Activated T-helper 2 cell treated with anti-CD3 and anti-CD28 coated beads, Interferon-gamma antibody, Interleukin-2, Interleukin-4, amounts not matched to agents 10 μg/mL and 5 μg/mL and 100 μg/mL, durations not matched to agents 14 hours and 24 hours and 36 hours (primary cell): Measurements from ENCODE around the gene HAPLN2. TPM values are rescaled to one million over a fixed set of nuclear protein-coding genes. Genes with fewer than 3 reads are reported as not detected.
"Not testable (repeated sequence)": the region's sequence is repeated elsewhere in the genome, so short reads cannot be mapped to it uniquely, and the experiment has no call there.

Source experiments
- DNase-seq: peaks from one replicate; pipeline ENCODE4 v3.0.0; 2021; ENCODE audit warnings: low spot score
- H3K27ac Mint-ChIP-seq: one replicate; pipeline ENCODE4 v1.8.0; 2021; ENCODE audit warnings: mixed read lengths
- H3K27me3 Mint-ChIP-seq: one replicate; pipeline ENCODE4 v1.8.0; 2021; ENCODE audit warnings: low read depth, mixed read lengths
- H3K36me3 Mint-ChIP-seq: one replicate; pipeline ENCODE4 v1.8.0; 2021; ENCODE audit warnings: low read depth, mixed read lengths
- H3K4me1 Mint-ChIP-seq: one replicate; pipeline ENCODE4 v1.8.0; 2021; ENCODE audit warnings: low read depth, mixed read lengths
- H3K4me3 Mint-ChIP-seq: one replicate; pipeline ENCODE4 v1.8.0; 2021; ENCODE audit warnings: low read depth, mild to moderate bottlenecking, moderate library complexity, mixed read lengths
- H3K9me3 Mint-ChIP-seq: one replicate; pipeline ENCODE4 v1.8.0; 2021; ENCODE audit warnings: mixed read lengths
- intact Hi-C: fragments of 100-400 bp; cut with micrococcal nuclease; formaldehyde crosslinking; loops from one replicate; pipeline ENCODE4 v1.15.1; 2023
- total RNA-seq: library from RNA; stranded (reverse); gene quantifications from 2 replicates; pipeline ENCODE4 v1.2.3, GENCODE V29; 2022

HAPLN2 gene
- total RNA-seq, 1 donor from 2014 or later = not detected

GRCh38 chr1:156631152-156631551 lies 11.9 kb downstream of the HAPLN2 start:
- H3K4me1 Mint-ChIP-seq, H3K9me3 Mint-ChIP-seq, H3K36me3 Mint-ChIP-seq, H3K27ac Mint-ChIP-seq, intact Hi-C loops, DNase-seq, H3K4me3 Mint-ChIP-seq: not testable (repeated sequence)
- peaks cover 60% of the 10 kb centered on the region for H3K27me3 Mint-ChIP-seq

GRCh38 chr1:156632355-156632754 lies 13.1 kb downstream of the HAPLN2 start:
- DNase-seq = no peak
- H3K27ac Mint-ChIP-seq = no peak overlapping the region
- H3K4me3 Mint-ChIP-seq = no peak overlapping the region
- H3K9me3 Mint-ChIP-seq = no peaks in the 10 kb centered on the region
- no peaks in the 10 kb centered on the region for H3K36me3 Mint-ChIP-seq
- peaks cover 61% of the 10 kb centered on the region for H3K27me3 Mint-ChIP-seq
- no peaks in the 10 kb centered on the region for H3K4me1 Mint-ChIP-seq
- intact Hi-C loops = no loop called here

- H3K4me3 Mint-ChIP-seq = no peak overlapping the region
- H3K36me3 Mint-ChIP-seq = no peaks in the 10 kb centered on the region
- peaks cover 11% of the 10 kb centered on the region for H3K4me1 Mint-ChIP-seq
- no peak for DNase-seq
- H3K9me3 Mint-ChIP-seq = no peaks in the 10 kb centered on the region
- intact Hi-C loops = no loop called here
- H3K27ac Mint-ChIP-seq = no peak overlapping the region
- H3K27me3 Mint-ChIP-seq = peaks cover 67% of the 10 kb centered on the region
Measured at GRCh38 chr1:156638189-156638985, 19.2 kb downstream of the HAPLN2 start.

- Mint-ChIP-seq H3K4me1 (peaks cover 19% of the 10 kb centered on the region), H3K9me3 (no peaks in the 10 kb centered on the region), H3K27me3 (peaks cover 61% of the 10 kb centered on the region), H3K36me3 (no peaks in the 10 kb centered on the region), H3K4me3 (no peak overlapping the region), H3K27ac (no peak overlapping the region)
- intact Hi-C loops = no loop called here
- no peak for DNase-seq
Measured at GRCh38 chr1:156639601-156640101, 20.4 kb downstream of the HAPLN2 start.

- no peaks in the 10 kb centered on the region for H3K9me3 Mint-ChIP-seq
- H3K4me3 Mint-ChIP-seq = no peak overlapping the region
- intact Hi-C loops = no loop called here
- H3K36me3 Mint-ChIP-seq = no peaks in the 10 kb centered on the region
- DNase-seq = no peak
- no peak overlapping the region for H3K27ac Mint-ChIP-seq
- peaks cover 66% of the 10 kb centered on the region for H3K27me3 Mint-ChIP-seq
- H3K4me1 Mint-ChIP-seq = peaks cover 19% of the 10 kb centered on the region
Measured at GRCh38 chr1:156640842-156641706, 21.9 kb downstream of the HAPLN2 start.

- H3K36me3 Mint-ChIP-seq = no peaks in the 10 kb centered on the region
- H3K27ac Mint-ChIP-seq = no peak within 1 kb of the TSS
- peaks cover 19% of the 10 kb centered on the region for H3K4me1 Mint-ChIP-seq
- intact Hi-C loops = no loop called here
- H3K9me3 Mint-ChIP-seq = no peaks in the 10 kb centered on the region
- H3K27me3 Mint-ChIP-seq = peaks cover 66% of the 10 kb centered on the region
- peak within 1 kb of the TSS; percentile 35 for H3K4me3 Mint-ChIP-seq
- DNase-seq = no peak
Measured at GRCh38 chr1:156641761-156642264, 22.6 kb downstream of the HAPLN2 start, which contains the start of gene BCAN. Gene BCAN, plus strand, starts transcription at chr1:156642117. Its CDS starts 3,938 bp downstream, at chr1:156646055.

GRCh38 chr1:156642265-156643048 lies 23.2 kb downstream of the HAPLN2 start:
- DNase-seq = no peak
- peak overlapping the region; percentile 35 for H3K4me3 Mint-ChIP-seq

GRCh38 chr1:156643049-156643777 lies 24.0 kb downstream of the HAPLN2 start:
- H3K9me3 Mint-ChIP-seq = no peaks in the 10 kb centered on the region
- intact Hi-C loops = no loop called here
- DNase-seq = no peak
- no peaks in the 10 kb centered on the region for H3K36me3 Mint-ChIP-seq
- H3K27ac Mint-ChIP-seq = no peak overlapping the region
- peaks cover 19% of the 10 kb centered on the region for H3K4me1 Mint-ChIP-seq
- peaks cover 69% of the 10 kb centered on the region for H3K27me3 Mint-ChIP-seq
- no peak overlapping the region for H3K4me3 Mint-ChIP-seq

More at GRCh38 chr1:156642265-156643048, 23.2 kb downstream of the HAPLN2 start:
- Mint-ChIP-seq H3K4me1 (peaks cover 19% of the 10 kb centered on the region), H3K27me3 (peaks cover 68% of the 10 kb centered on the region), H3K27ac (no peak overlapping the region), H3K9me3 (no peaks in the 10 kb centered on the region), H3K36me3 (no peaks in the 10 kb centered on the region)
- intact Hi-C loops = no loop called here

GRCh38 chr1:156643778-156644092 lies 24.5 kb downstream of the HAPLN2 start:
- intact Hi-C loops = no loop called here
- no peak overlapping the region for H3K4me3 Mint-ChIP-seq
- H3K27me3 Mint-ChIP-seq = peaks cover 67% of the 10 kb centered on the region
- peaks cover 19% of the 10 kb centered on the region for H3K4me1 Mint-ChIP-seq
- H3K9me3 Mint-ChIP-seq = no peaks in the 10 kb centered on the region
- no peak overlapping the region for H3K27ac Mint-ChIP-seq
- H3K36me3 Mint-ChIP-seq = no peaks in the 10 kb centered on the region
- DNase-seq = peak; percentile 46

GRCh38 chr1:156644146-156644545 lies 24.9 kb downstream of the HAPLN2 start:
- no peak overlapping the region for H3K27ac Mint-ChIP-seq
- intact Hi-C loops = no loop called here

GRCh38 chr1:156644640-156645039 lies 25.4 kb downstream of the HAPLN2 start:
- Mint-ChIP-seq H3K4me1 (peaks cover 19% of the 10 kb centered on the region), H3K27ac (no peak overlapping the region), H3K9me3 (no peaks in the 10 kb centered on the region), H3K27me3 (peaks cover 62% of the 10 kb centered on the region), H3K4me3 (no peak overlapping the region), H3K36me3 (no peaks in the 10 kb centered on the region)
- intact Hi-C loops = no loop called here
- DNase-seq = no peak

More at GRCh38 chr1:156644146-156644545, 24.9 kb downstream of the HAPLN2 start:
- Mint-ChIP-seq H3K4me1 (peaks cover 19% of the 10 kb centered on the region), H3K9me3 (no peaks in the 10 kb centered on the region), H3K27me3 (peaks cover 66% of the 10 kb centered on the region), H3K4me3 (no peak overlapping the region), H3K36me3 (no peaks in the 10 kb centered on the region)
- no peak for DNase-seq

GRCh38 chr1:156645056-156645455 lies 25.8 kb downstream of the HAPLN2 start:
- Mint-ChIP-seq H3K4me3 (no peak overlapping the region), H3K9me3 (no peaks in the 10 kb centered on the region), H3K27me3 (peaks cover 60% of the 10 kb centered on the region), H3K27ac (no peak overlapping the region), H3K36me3 (no peaks in the 10 kb centered on the region), H3K4me1 (peaks cover 19% of the 10 kb centered on the region)
- DNase-seq = no peak
- intact Hi-C loops = no loop called here
